ENCODE results near the gene IGFN1.

DNA sequence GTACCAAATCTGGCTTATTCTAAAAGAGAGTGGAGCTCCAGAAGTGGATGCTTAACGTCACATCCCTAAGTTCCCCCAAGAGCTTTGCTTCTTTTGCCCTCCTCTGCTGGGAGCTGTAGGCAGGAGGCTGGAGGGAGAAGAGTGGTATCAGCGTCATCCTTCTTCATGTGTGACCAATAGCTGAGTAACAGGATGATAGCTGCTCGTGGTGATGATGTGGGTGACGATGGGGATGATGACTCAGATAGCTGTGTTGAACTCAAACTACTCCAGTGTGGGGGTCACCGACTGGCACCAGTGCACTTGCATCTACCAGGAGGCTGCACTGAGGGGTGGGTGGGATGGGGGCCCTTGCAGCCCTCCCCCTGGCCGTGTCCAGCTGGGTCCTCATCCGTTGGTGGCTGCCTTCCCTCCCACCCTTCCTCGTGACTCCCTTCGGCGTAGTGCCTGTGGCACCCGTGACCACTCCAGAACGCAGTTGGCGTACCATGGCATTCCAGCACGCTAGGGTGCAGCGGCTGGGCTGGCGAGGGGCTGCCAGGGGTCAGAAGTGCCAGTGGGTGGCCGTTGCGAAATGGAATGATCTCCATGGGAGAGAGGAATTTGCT, 1.1 kb downstream of the IGFN1 start:
- TF ChIP-seq CTCF (conservative IDR thresholded peaks at IDR 0.05) (no peak), EZH2 (IDR thresholded peaks at IDR 0.05; ENCODE audit: low read depth) (no peak)
